ENCODE results near the gene ZNF135. TPM values are rescaled to one million over a fixed set of nuclear protein-coding genes. Genes with fewer than 3 reads are reported as not detected.

Gene ZNF135
- total and polyA plus RNA-seq, 10 of the 15 experiments (the other 5 are each of a cell fraction or from before 2014, with no cell fraction given) = 0.04 TPM; not detected in 9

DNA sequence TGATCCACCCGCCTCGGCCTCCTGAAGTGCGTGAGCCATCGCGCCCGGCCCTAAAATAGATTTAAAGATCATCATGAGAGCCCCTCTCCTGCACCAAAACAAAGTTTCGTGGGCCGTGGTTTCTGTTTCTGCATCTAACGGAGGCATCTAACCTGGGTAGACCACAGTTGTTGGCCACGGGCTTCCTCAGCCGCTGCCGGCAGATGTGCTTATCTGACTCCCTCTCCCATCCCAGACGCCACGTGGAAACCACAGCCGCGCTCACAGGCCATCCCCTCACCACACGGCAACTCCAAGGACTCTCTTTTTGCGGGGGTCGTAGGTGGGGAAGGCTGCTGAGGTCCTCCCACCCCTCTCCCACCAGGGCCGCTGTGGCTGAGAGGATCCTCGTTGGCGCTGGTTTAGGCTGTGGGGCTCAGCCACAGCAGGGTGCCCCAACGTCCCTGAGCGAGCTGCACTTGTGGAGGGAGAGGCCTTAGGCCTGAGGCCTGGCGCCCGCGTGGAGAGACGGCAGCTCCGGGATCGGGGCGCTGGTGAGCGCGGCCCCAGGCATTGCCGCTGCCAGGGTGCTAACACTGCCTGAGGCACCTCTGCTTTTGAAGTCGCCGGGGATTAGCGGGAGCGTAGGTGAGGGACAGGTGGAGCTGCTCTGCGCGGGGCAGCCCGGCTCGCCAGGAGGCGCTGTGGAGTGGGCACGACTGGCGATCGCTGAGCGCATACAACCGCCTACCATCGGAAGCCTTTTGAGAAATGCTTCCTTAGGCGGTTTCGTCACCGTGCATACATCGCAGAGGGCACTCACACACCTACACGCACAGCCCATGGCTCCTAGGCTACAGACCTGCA lies 16.4 kb upstream of the ZNF135 start (continued):
- TF ChIP-seq, protein P1, sequence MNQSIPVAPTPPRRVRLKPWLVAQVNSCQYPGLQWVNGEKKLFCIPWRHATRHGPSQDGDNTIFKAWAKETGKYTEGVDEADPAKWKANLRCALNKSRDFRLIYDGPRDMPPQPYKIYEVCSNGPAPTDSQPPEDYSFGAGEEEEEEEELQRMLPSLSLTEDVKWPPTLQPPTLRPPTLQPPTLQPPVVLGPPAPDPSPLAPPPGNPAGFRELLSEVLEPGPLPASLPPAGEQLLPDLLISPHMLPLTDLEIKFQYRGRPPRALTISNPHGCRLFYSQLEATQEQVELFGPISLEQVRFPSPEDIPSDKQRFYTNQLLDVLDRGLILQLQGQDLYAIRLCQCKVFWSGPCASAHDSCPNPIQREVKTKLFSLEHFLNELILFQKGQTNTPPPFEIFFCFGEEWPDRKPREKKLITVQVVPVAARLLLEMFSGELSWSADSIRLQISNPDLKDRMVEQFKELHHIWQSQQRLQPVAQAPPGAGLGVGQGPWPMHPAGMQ (IDR thresholded peaks at IDR 0.05; ENCODE audit: borderline replicate concordance) = no peak
- no peak for TF ChIP-seq ESRRA (IDR thresholded peaks at IDR 0.05; ENCODE audit: low read length)
- TF ChIP-seq NR2C1 (IDR thresholded peaks at IDR 0.05) = no peak
- TF ChIP-seq MTA3 (IDR thresholded peaks at IDR 0.05; ENCODE audit: borderline replicate concordance, low read length) = no peak

DNA sequence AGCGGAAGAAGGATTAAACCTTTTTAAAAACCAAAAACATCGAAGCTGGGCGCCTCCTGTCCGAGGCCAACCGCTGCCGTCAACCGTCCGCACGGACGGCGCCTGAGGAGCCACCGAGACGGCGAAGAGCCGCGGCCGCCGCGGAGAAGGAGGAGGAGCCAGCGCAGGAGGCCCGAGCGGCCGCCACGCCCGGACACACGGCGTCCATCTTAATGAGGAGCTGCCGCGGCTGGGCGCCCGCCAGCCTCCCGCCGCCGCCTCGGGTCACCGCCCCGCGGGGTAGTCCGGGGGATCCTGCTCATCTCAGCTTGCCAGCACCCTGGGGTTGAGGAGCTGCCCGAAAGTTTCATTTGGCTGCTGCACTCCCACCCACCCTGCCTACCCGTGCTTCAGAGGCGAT lies 14.7 kb upstream of the ZNF135 start:
- no peaks in the 10 kb centered on the region for H3K4me1 ChIP-seq (ENCODE audit: control insufficient read depth, insufficient read depth, low read length)
- peaks cover 5% of the 10 kb centered on the region; the same call in 2 of the 3 replicates for H3K9me3 ChIP-seq (replicated peaks; ENCODE audit: control insufficient read depth, insufficient read depth, low read length)
- WGBS (ENCODE audit: insufficient coverage, insufficient replicate concordance, low lambda C conversion rate, missing lambda C conversion rate) = 82% methylated on average over 20 of the region's 42 CpGs
- no peaks in the 10 kb centered on the region for H3K79me2 ChIP-seq (ENCODE audit: control insufficient read depth, insufficient read depth, low read length)
- ATAC-seq (no peak), FAIRE-seq (no peak), DNase-seq (ENCODE audit: low read depth, low spot score) (no peak)
- no peaks in the 10 kb centered on the region for H4K20me1 ChIP-seq (ENCODE audit: control insufficient read depth, insufficient read depth)
- BruUV-seq (replicated peaks) = no TSS peak
- no peaks in the 10 kb centered on the region for H3K27me3 ChIP-seq (replicated peaks in 1 of 2; ENCODE audit: control insufficient read depth in 2 of 2, insufficient read depth in 2 of 2, low read length in 1 of 2)
- ChIA-PET CTCF (no interaction called here), SMC1A (ENCODE audit: uncharacterized antibody, unreplicated experiment) (no interaction called here), POLR2A (no interaction called here), RAD21 (ENCODE audit: unreplicated experiment) (no interaction called here)
- no peak overlapping the region for H3K9ac ChIP-seq (ENCODE audit: control insufficient read depth, insufficient read depth, low read length)
- H3K27ac ChIP-seq (ENCODE audit: control insufficient read depth, insufficient read depth) = no peak overlapping the region
- no peak overlapping the region for H3K4me2 ChIP-seq (ENCODE audit: control insufficient read depth, insufficient read depth)
- no peak overlapping the region for H2AFZ ChIP-seq (ENCODE audit: control insufficient read depth, low read depth, low read length)
- in situ Hi-C loops (cut with MboI) (no loop called here), intact Hi-C loops (cut with micrococcal nuclease; ENCODE audit: unreplicated experiment) (no loop called here)
- no peak overlapping the region for H3K4me3 ChIP-seq
- no peaks in the 10 kb centered on the region for H3K36me3 ChIP-seq (ENCODE audit: control insufficient read depth in 2 of 2, insufficient read depth in 2 of 2, low read length in 1 of 2)
- TF ChIP-seq MTA2 (IDR thresholded peaks at IDR 0.05; ENCODE audit: low read depth) = no peak
- TF ChIP-seq ZSCAN29 (IDR thresholded peaks at IDR 0.05) = no peak
- TF ChIP-seq, protein P2, sequence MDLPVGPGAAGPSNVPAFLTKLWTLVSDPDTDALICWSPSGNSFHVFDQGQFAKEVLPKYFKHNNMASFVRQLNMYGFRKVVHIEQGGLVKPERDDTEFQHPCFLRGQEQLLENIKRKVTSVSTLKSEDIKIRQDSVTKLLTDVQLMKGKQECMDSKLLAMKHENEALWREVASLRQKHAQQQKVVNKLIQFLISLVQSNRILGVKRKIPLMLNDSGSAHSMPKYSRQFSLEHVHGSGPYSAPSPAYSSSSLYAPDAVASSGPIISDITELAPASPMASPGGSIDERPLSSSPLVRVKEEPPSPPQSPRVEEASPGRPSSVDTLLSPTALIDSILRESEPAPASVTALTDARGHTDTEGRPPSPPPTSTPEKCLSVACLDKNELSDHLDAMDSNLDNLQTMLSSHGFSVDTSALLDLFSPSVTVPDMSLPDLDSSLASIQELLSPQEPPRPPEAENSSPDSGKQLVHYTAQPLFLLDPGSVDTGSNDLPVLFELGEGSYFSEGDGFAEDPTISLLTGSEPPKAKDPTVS (IDR thresholded peaks at IDR 0.05; ENCODE audit: low read depth, low read length) = no peak
- TF ChIP-seq ZNF384 (IDR thresholded peaks at IDR 0.05; ENCODE audit: borderline replicate concordance, low read depth, low read length) = no peak
- TF ChIP-seq, protein P3, sequence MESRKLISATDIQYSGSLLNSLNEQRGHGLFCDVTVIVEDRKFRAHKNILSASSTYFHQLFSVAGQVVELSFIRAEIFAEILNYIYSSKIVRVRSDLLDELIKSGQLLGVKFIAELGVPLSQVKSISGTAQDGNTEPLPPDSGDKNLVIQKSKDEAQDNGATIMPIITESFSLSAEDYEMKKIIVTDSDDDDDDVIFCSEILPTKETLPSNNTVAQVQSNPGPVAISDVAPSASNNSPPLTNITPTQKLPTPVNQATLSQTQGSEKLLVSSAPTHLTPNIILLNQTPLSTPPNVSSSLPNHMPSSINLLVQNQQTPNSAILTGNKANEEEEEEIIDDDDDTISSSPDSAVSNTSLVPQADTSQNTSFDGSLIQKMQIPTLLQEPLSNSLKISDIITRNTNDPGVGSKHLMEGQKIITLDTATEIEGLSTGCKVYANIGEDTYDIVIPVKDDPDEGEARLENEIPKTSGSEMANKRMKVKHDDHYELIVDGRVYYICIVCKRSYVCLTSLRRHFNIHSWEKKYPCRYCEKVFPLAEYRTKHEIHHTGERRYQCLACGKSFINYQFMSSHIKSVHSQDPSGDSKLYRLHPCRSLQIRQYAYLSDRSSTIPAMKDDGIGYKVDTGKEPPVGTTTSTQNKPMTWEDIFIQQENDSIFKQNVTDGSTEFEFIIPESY (IDR thresholded peaks at IDR 0.05) = no peak
- TF ChIP-seq MTA3 (IDR thresholded peaks at IDR 0.05; ENCODE audit: borderline replicate concordance, low read length) = no peak
- TF ChIP-seq IKZF1 (conservative IDR thresholded peaks at IDR 0.05) = no peak
- TF ChIP-seq PML (IDR thresholded peaks at IDR 0.05; ENCODE audit: low read length) = no peak
- TF ChIP-seq, protein P4, sequence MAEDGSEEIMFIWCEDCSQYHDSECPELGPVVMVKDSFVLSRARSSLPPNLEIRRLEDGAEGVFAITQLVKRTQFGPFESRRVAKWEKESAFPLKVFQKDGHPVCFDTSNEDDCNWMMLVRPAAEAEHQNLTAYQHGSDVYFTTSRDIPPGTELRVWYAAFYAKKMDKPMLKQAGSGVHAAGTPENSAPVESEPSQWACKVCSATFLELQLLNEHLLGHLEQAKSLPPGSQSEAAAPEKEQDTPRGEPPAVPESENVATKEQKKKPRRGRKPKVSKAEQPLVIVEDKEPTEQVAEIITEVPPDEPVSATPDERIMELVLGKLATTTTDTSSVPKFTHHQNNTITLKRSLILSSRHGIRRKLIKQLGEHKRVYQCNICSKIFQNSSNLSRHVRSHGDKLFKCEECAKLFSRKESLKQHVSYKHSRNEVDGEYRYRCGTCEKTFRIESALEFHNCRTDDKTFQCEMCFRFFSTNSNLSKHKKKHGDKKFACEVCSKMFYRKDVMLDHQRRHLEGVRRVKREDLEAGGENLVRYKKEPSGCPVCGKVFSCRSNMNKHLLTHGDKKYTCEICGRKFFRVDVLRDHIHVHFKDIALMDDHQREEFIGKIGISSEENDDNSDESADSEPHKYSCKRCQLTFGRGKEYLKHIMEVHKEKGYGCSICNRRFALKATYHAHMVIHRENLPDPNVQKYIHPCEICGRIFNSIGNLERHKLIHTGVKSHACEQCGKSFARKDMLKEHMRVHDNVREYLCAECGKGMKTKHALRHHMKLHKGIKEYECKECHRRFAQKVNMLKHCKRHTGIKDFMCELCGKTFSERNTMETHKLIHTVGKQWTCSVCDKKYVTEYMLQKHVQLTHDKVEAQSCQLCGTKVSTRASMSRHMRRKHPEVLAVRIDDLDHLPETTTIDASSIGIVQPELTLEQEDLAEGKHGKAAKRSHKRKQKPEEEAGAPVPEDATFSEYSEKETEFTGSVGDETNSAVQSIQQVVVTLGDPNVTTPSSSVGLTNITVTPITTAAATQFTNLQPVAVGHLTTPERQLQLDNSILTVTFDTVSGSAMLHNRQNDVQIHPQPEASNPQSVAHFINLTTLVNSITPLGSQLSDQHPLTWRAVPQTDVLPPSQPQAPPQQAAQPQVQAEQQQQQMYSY (CRISPR knock-in tag; IDR thresholded peaks at IDR 0.05) = no peak
- no peak for TF ChIP-seq ZBED1 (IDR thresholded peaks at IDR 0.05; ENCODE audit: borderline replicate concordance)
- TF ChIP-seq CREM (IDR thresholded peaks at IDR 0.05; ENCODE audit: low read depth) = no peak
- no peak for TF ChIP-seq TCF12 (IDR thresholded peaks at IDR 0.05; ENCODE audit: low read depth, low read length)
